Measurements from ENCODE around the gene ZNF2. TPM values are rescaled to one million over a fixed set of nuclear protein-coding genes. Genes with fewer than 3 reads are reported as not detected.

ZNF2 gene
- total RNA-seq, 1 donor from 2014 or later: 6.1 TPM

GRCh38 chr2:95165030-95165370 is 609 bp upstream of the ZNF2 start:
- Histone ChIP-seq H3K27me3 (ENCODE audit: control insufficient read depth, insufficient read depth, low read length) (no peaks in the 10 kb centered on the region), H3K36me3 (ENCODE audit: control insufficient read depth, insufficient read depth, low read length) (no peaks in the 10 kb centered on the region), H3K4me3 (ENCODE audit: low read depth, low read length) (peak overlapping the region; percentile 76)
- DNase-seq (ENCODE audit: low read depth): no peak
- no peak for TF ChIP-seq CTCF (IDR thresholded peaks at IDR 0.05; ENCODE audit: insufficient read depth, low read length, poor library complexity, severe bottlenecking)

GRCh38 chr2:95166065-95166763 is 605 bp downstream of the ZNF2 start:
- no peaks in the 10 kb centered on the region for H3K36me3 ChIP-seq (ENCODE audit: control insufficient read depth, insufficient read depth, low read length)
- no peak for TF ChIP-seq CTCF (IDR thresholded peaks at IDR 0.05; ENCODE audit: insufficient read depth, low read length, poor library complexity, severe bottlenecking)
- H3K27me3 ChIP-seq (ENCODE audit: control insufficient read depth, insufficient read depth, low read length): no peaks in the 10 kb centered on the region
- DNase-seq (ENCODE audit: low read depth): no peak
- H3K4me3 ChIP-seq (ENCODE audit: low read depth, low read length): peak overlapping the region; percentile 76

- TF ChIP-seq CTCF (IDR thresholded peaks at IDR 0.05; ENCODE audit: insufficient read depth, low read length, poor library complexity, severe bottlenecking): no peak
- no peak for DNase-seq (ENCODE audit: low read depth)
- H3K36me3 ChIP-seq (ENCODE audit: control insufficient read depth, insufficient read depth, low read length): no peaks in the 10 kb centered on the region
- no peaks in the 10 kb centered on the region for H3K27me3 ChIP-seq (ENCODE audit: control insufficient read depth, insufficient read depth, low read length)
- H3K4me3 ChIP-seq (ENCODE audit: low read depth, low read length): no peak overlapping the region
These were observed 6.3 kb downstream of the ZNF2 start for GRCh38 chr2:95171902-95172301.

GRCh38 chr2:95174031-95174542 is 8.5 kb downstream of the ZNF2 start:
- Histone ChIP-seq H3K36me3 (ENCODE audit: control insufficient read depth, insufficient read depth, low read length) (no peaks in the 10 kb centered on the region), H3K27me3 (ENCODE audit: control insufficient read depth, insufficient read depth, low read length) (no peaks in the 10 kb centered on the region), H3K4me3 (ENCODE audit: low read depth, low read length) (no peak overlapping the region)
- no peak for DNase-seq (ENCODE audit: low read depth)
- no peak for TF ChIP-seq CTCF (IDR thresholded peaks at IDR 0.05; ENCODE audit: insufficient read depth, low read length, poor library complexity, severe bottlenecking)

- no peak for TF ChIP-seq CTCF (IDR thresholded peaks at IDR 0.05; ENCODE audit: insufficient read depth, low read length, poor library complexity, severe bottlenecking)
- Histone ChIP-seq H3K36me3 (ENCODE audit: control insufficient read depth, insufficient read depth, low read length) (peaks cover 3% of the 10 kb centered on the region), H3K4me3 (ENCODE audit: low read depth, low read length) (no peak overlapping the region), H3K27me3 (ENCODE audit: control insufficient read depth, insufficient read depth, low read length) (no peaks in the 10 kb centered on the region)
- DNase-seq (ENCODE audit: low read depth): no peak
These were observed 13.8 kb downstream of the ZNF2 start for GRCh38 chr2:95179451-95179850.

GRCh38 chr2:95181774-95182173 is 16.2 kb downstream of the ZNF2 start:
- H3K4me3 ChIP-seq (ENCODE audit: low read depth, low read length): no peak overlapping the region
- H3K27me3 ChIP-seq (ENCODE audit: control insufficient read depth, insufficient read depth, low read length): no peaks in the 10 kb centered on the region
- no peak for TF ChIP-seq CTCF (IDR thresholded peaks at IDR 0.05; ENCODE audit: insufficient read depth, low read length, poor library complexity, severe bottlenecking)
- no peak for DNase-seq (ENCODE audit: low read depth)
- peaks cover 3% of the 10 kb centered on the region for H3K36me3 ChIP-seq (ENCODE audit: control insufficient read depth, insufficient read depth, low read length)
